GM18861 (cell line): ENCODE measurements around the gene SACM1L.

Source experiments
- ATAC-seq: cut with Tn5 transposase; IDR thresholded peaks from one replicate; pipeline ENCODE4 v1.9.1; 2021; ENCODE audit not compliant: unreplicated experiment

The SACM1L gene

GRCh38 chr3:45688882-45689786, at the start of gene SACM1L:
SACM1L (plus strand) TSS chr3:45689396; CDS start chr3:45689466, 70 bp downstream.
- ATAC-seq = peak; percentile 78

GRCh38 chr3:45640091-45640507, 49.1 kb upstream of the SACM1L start:
- no peak for ATAC-seq

GRCh38 chr3:45640724-45641361, 48.4 kb upstream of the SACM1L start:
- no peak for ATAC-seq

GRCh38 chr3:45641756-45642155, 47.4 kb upstream of the SACM1L start:
- ATAC-seq = no peak

GRCh38 chr3:45642731-45643152, 46.5 kb upstream of the SACM1L start:
- ATAC-seq = no peak

GRCh38 chr3:45644063-45644790, 45.0 kb upstream of the SACM1L start:
- ATAC-seq = no peak

- no peak for ATAC-seq
Measured at GRCh38 chr3:45644791-45645201, 44.4 kb upstream of the SACM1L start.

GRCh38 chr3:45646051-45646585, 43.1 kb upstream of the SACM1L start:
- ATAC-seq = no peak

- ATAC-seq = no peak
Measured at GRCh38 chr3:45647148-45647619, 42.0 kb upstream of the SACM1L start.

GRCh38 chr3:45653205-45653604, 36.0 kb upstream of the SACM1L start:
- ATAC-seq = no peak

GRCh38 chr3:45654397-45654944, 34.7 kb upstream of the SACM1L start:
- ATAC-seq = no peak

- no peak for ATAC-seq
Measured at GRCh38 chr3:45655906-45656305, 33.3 kb upstream of the SACM1L start.

- ATAC-seq = peak; percentile 62
Measured at GRCh38 chr3:45656575-45657363, 32.4 kb upstream of the SACM1L start.

GRCh38 chr3:45657853-45658252, 31.3 kb upstream of the SACM1L start:
- no peak for ATAC-seq

- ATAC-seq = no peak
Measured at GRCh38 chr3:45659661-45660566, 29.3 kb upstream of the SACM1L start.

- ATAC-seq = no peak
Measured at GRCh38 chr3:45660567-45660901, 28.7 kb upstream of the SACM1L start.

GRCh38 chr3:45664578-45664977, 24.6 kb upstream of the SACM1L start:
- peak; percentile 83 for ATAC-seq

GRCh38 chr3:45665101-45665572, 24.1 kb upstream of the SACM1L start:
- ATAC-seq = no peak
